Chondrocyte (in vitro differentiated cells): ENCODE measurements around the gene FANCE. TPM values are rescaled to one million over a fixed set of nuclear protein-coding genes. Genes with fewer than 3 reads are reported as not detected.
A peak's percentile ranks its signal among the peaks of the same experiment; 100 is the strongest.

Experiments used
- DNase-seq: peaks from one replicate; pipeline ENCODE4 v3.0.0; 2021; ENCODE audit warnings: mixed read lengths, low spot score
- H3K27ac Mint-ChIP-seq: one replicate; pipeline ENCODE4 v1.8.0; 2021; ENCODE audit warnings: mild to moderate bottlenecking, moderate library complexity, mixed read lengths; ENCODE audit not compliant: unreplicated experiment
- H3K27me3 Mint-ChIP-seq: 2 replicates; pipeline ENCODE4 v1.8.0; 2021; ENCODE audit warnings: low read depth, mixed read lengths
- H3K36me3 Mint-ChIP-seq: 2 replicates; pipeline ENCODE4 v1.8.0; 2021; ENCODE audit warnings: low read depth, mixed read lengths
- H3K4me1 Mint-ChIP-seq: 2 replicates; pipeline ENCODE4 v1.8.0; 2021; ENCODE audit warnings: low read depth, mild to moderate bottlenecking, mixed read lengths
- H3K4me3 Mint-ChIP-seq: one replicate; pipeline ENCODE4 v1.8.0; 2021; ENCODE audit warnings: mild to moderate bottlenecking, moderate library complexity, mixed read lengths; ENCODE audit not compliant: unreplicated experiment
- H3K9me3 Mint-ChIP-seq: 2 replicates; pipeline ENCODE4 v1.8.0; 2021; ENCODE audit warnings: low read depth, mixed read lengths
- total RNA-seq: library from RNA; stranded (reverse); gene quantifications from 3 replicates; pipeline ENCODE4 v1.2.1, GENCODE V29; 2021
- TF ChIP-seq, protein P1 (sequence below): fragments of 200-600 bp; sonication (generic); IDR thresholded peaks from 2 replicates; pipeline ENCODE4 v1.5.0; 2021; ENCODE audit warnings: antibody characterized with exemption, mild to moderate bottlenecking, moderate library complexity

The FANCE gene
- total RNA-seq, 1 donor from 2014 or later: 6.8 TPM

DNA sequence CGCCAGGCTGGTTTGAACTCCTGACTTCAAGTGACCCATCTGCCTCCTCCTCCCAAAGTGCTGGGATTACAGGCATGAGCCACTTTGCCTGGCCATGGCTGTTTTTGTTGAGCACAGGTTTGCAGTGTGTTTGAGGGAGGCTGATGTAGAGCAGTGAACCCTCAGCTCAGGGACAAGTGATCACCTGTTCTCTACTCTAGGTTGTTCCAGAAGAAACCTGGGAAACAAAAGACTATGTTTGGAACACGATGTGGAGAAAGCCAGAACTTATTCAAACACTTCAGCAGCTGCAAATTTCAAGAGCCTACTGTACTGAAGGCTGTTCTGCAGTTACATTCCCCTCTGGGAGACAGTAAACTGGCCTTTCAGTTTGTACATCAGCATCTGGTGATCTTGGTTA lies 55.9 kb downstream of the FANCE start:
- peaks cover 6% of the 10 kb centered on the region for H3K4me1 Mint-ChIP-seq
- TF ChIP-seq, protein P1, sequence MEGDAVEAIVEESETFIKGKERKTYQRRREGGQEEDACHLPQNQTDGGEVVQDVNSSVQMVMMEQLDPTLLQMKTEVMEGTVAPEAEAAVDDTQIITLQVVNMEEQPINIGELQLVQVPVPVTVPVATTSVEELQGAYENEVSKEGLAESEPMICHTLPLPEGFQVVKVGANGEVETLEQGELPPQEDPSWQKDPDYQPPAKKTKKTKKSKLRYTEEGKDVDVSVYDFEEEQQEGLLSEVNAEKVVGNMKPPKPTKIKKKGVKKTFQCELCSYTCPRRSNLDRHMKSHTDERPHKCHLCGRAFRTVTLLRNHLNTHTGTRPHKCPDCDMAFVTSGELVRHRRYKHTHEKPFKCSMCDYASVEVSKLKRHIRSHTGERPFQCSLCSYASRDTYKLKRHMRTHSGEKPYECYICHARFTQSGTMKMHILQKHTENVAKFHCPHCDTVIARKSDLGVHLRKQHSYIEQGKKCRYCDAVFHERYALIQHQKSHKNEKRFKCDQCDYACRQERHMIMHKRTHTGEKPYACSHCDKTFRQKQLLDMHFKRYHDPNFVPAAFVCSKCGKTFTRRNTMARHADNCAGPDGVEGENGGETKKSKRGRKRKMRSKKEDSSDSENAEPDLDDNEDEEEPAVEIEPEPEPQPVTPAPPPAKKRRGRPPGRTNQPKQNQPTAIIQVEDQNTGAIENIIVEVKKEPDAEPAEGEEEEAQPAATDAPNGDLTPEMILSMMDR: no peak
- no peak for DNase-seq
- no peaks in the 10 kb centered on the region for H3K36me3 Mint-ChIP-seq
- H3K27me3 Mint-ChIP-seq: peaks cover 6% of the 10 kb centered on the region
- no peak overlapping the region for H3K4me3 Mint-ChIP-seq
- no peak overlapping the region for H3K27ac Mint-ChIP-seq
- no peaks in the 10 kb centered on the region for H3K9me3 Mint-ChIP-seq

DNA sequence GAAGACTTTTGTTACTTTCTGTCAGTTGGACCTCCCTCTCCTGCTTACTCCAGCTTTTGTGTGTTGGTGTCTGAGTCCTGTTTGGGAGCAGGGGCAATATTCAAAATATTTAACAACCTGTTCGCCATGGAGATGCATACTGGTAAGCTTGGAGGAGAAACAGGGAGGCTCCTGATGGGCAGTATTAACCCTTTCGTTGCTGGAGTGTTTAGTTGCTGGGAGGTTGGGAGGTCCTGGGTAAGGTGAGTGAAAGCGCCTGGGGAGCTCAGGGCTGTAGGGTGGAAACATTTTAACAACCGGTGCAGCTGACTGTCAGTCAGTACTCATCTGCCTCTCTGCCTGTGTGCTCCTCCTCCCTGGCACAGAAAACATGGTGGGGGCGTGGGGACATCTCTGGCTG lies 56.4 kb downstream of the FANCE start:
- DNase-seq: no peak
- Mint-ChIP-seq H3K36me3 (no peaks in the 10 kb centered on the region), H3K9me3 (no peaks in the 10 kb centered on the region), H3K27me3 (peaks cover 6% of the 10 kb centered on the region), H3K27ac (no peak overlapping the region), H3K4me3 (no peak overlapping the region), H3K4me1 (peaks cover 6% of the 10 kb centered on the region)
- TF ChIP-seq, protein P1: no peak

DNA sequence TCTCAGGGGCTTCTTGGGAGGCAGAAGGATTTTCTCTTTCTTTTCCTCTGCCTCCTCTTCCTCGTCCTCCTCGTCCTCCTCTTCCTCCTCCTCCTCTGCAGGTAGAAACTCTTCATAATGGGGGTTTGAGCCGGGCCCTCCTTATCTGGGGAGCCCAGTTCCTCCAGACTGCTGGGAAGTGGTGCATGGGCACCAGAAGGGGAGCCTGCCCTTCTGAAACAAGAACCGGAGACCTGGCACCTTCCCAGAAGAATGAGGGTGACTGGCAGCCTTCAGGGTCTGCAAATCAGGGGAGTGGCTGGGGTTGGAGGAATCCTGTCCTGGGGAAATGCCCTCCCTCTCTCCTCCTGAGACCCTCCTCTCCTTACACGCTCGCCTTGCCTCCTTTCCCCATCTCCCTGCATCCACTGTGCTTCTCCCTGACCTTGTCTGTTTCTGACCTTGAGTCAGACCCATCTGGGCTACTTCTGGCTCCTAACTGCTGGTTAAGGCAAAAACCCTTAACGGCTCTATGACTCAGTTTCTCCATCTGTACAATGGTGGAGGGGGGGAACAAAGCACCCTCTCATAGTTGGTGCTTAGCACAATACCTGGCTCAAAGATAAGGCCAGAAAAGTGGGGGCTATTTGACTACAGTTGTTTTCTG lies 58.9 kb downstream of the FANCE start:
- H3K4me1 Mint-ChIP-seq: peaks cover 6% of the 10 kb centered on the region
- H3K27ac Mint-ChIP-seq: no peak overlapping the region
- DNase-seq: no peak
- no peak overlapping the region for H3K4me3 Mint-ChIP-seq
- no peaks in the 10 kb centered on the region for H3K36me3 Mint-ChIP-seq
- H3K27me3 Mint-ChIP-seq: peaks cover 3% of the 10 kb centered on the region
- no peaks in the 10 kb centered on the region for H3K9me3 Mint-ChIP-seq
- TF ChIP-seq, protein P1: no peak

DNA sequence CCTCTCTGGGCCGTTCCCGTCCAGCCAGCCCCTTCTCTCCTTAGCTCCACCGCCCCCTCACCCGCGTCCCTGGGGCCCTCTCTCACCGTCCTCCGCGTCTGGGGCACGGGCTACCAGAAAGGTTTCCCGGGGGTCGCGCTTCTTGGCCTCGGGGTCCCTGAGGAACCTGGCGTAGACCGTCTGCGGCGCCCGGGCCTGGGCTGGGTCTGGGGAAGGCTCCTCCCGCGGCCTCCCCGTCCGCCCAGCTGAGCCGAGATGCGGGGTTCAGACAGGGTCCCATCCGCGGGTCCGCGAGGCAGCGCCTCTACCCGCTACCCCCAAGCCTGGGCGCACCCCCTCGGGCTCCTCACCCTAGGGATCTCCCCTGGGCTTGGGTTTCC lies 59.4 kb downstream of the FANCE start:
- Mint-ChIP-seq H3K4me1 (peaks cover 6% of the 10 kb centered on the region), H3K4me3 (no peak overlapping the region), H3K36me3 (no peaks in the 10 kb centered on the region), H3K27ac (no peak overlapping the region), H3K9me3 (no peaks in the 10 kb centered on the region), H3K27me3 (peaks cover 3% of the 10 kb centered on the region)
- DNase-seq: peak; percentile 81
- TF ChIP-seq, protein P1: no peak

DNA sequence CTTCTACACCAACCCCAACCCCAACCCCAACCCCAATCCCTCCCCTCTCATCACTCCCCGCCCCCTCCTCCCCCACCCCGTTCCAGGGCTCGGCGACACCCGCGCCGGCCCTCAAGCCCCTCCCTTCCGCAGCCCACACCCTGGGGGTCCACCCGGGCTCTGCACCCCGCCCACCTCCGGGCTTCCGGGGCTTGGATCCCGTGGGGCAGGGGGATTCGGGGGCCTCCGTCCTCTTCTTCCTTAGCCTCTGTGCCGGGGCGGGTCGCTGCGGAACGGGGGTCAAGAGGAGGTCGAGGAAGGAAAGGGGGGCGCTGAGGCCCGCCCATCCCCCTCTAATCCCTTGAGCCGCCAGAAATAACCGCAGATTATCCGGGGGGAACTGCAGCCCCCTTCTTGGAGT lies 59.9 kb downstream of the FANCE start:
- H3K27me3 Mint-ChIP-seq: peaks cover 3% of the 10 kb centered on the region
- no peak overlapping the region for H3K4me3 Mint-ChIP-seq
- DNase-seq: peak; percentile 62
- TF ChIP-seq, protein P1: no peak
- H3K9me3 Mint-ChIP-seq: no peaks in the 10 kb centered on the region
- peaks cover 4% of the 10 kb centered on the region for H3K4me1 Mint-ChIP-seq
- H3K27ac Mint-ChIP-seq: no peak overlapping the region
- no peaks in the 10 kb centered on the region for H3K36me3 Mint-ChIP-seq
